Suprapubic skin (tissue), 4 donors: Measurements from ENCODE around the gene GALK2. TPM values are rescaled to one million over a fixed set of nuclear protein-coding genes. Genes with fewer than 3 reads are reported as not detected.

Source experiments
- DNase-seq, 2 donors: peaks; one replicate each; pipeline ENCODE4 v3.0.0-alpha.2; 2019; ENCODE audit warnings: low spot score in 2 of 2
- H3K27ac ChIP-seq: fragments of 200-600 bp; sonication (generic); one replicate; pipeline ENCODE4 v1.5.1; 2019
- H3K27me3 ChIP-seq: fragments of 200-600 bp; sonication (generic); one replicate; pipeline ENCODE4 v1.5.1; 2019
- H3K36me3 ChIP-seq: fragments of 200-600 bp; sonication (generic); one replicate; pipeline ENCODE4 v1.5.1; 2019
- H3K4me1 ChIP-seq: fragments of 200-600 bp; sonication (generic); one replicate; pipeline ENCODE4 v1.5.1; 2019
- H3K4me3 ChIP-seq: fragments of 200-600 bp; sonication (generic); one replicate; pipeline ENCODE4 v1.5.1; 2019; ENCODE audit warnings: mild to moderate bottlenecking
- H3K9me3 ChIP-seq: fragments of 200-600 bp; sonication (generic); one replicate; pipeline ENCODE4 v1.5.1; 2019
- CTCF ChIP-seq, 2 donors: fragments of 200-600 bp in 1 of 2; fragments of 450-650 bp in 1 of 2; sonication (generic) in 1 of 2; IDR thresholded peaks; one replicate each; pipeline ENCODE4 v1.5.1; 2016 to 2019; ENCODE audit warnings: antibody characterized with exemption in 2 of 2, mild to moderate bottlenecking in 1 of 2, moderate library complexity in 1 of 2
- EP300 ChIP-seq: sonication (generic); formaldehyde crosslinking; IDR thresholded peaks from one replicate; pipeline ENCODE4 v1.6.1; 2017; ENCODE audit warnings: antibody characterized with exemption
- POLR2A ChIP-seq, 2 donors: fragments of 450-650 bp; IDR thresholded peaks; one replicate each; pipeline ENCODE4 v1.6.1; 2017; ENCODE audit warnings: antibody characterized with exemption in 2 of 2, mild to moderate bottlenecking in 2 of 2, moderate library complexity in 2 of 2
- POLR2AphosphoS5 ChIP-seq, 3 donors: sonication (generic); formaldehyde crosslinking; IDR thresholded peaks; one replicate each; pipeline ENCODE4 v1.6.1; 2017; ENCODE audit warnings: antibody characterized with exemption in 3 of 3
- WGBS: methylation state at CpG from one replicate; pipeline ENCODE4 v1.1.5; 2018; 5-methylcytosine and 5-hydroxymethylcytosine counted together
- total RNA-seq, 4 donors: library from RNA; depleted of rRNA; stranded (reverse); fragments of >200 nt; gene quantifications; one replicate each; pipeline ENCODE4 v1.1.0, GENCODE V29; 2016

Gene GALK2
- total RNA-seq, 4 donors from 2014 or later = 23.3 to 35.2 (median 33.8) TPM

DNA sequence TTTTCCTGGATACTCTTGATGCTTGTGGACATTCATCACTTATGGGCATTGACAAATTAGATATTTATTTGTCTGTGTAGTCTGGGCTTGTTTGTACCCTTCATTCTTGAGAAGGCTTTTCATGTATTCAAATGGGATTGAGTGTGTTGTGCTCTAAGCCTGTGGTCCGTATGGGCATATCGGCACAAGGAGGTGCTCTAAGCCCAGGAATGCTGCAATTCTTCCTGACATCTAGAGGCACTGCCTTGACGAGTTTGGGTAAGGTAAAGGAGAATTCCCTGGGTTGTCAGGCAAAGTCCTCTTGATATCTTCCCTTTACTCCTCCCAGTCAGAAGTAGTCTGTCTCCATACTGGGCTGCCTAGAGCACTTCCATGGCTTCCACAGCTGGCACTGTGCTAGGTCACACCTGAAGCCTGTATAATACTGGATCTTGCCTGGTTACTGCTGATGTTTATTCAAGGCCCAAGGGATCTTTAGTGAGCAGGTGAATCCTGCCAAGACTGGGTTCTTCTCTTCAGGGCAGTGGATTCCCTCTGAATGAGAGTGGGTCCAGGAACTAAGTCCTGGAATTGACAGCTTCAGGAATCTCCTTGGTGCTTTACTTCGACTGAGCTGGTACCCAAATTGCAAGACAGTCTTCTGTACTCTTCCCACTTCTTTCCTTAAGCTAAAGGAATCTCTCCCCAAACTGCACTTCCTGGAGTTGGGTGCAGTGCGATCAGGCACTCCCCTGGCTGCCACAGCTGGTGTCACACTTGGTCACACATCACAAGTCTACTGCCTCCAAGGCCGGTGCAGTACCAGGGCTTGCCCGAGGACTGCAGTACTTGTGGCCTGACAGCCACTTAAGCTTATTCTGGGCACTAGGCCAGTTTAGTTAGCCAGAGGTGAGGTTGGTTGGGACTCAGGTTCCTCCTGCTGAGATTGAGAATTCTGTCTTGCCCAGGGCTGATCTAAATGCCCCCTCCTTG is 46.0 kb downstream of the GALK2 start:
- Histone ChIP-seq H3K27me3 (no peaks in the 10 kb centered on the region), H3K4me1 (no peaks in the 10 kb centered on the region), H3K9me3 (no peaks in the 10 kb centered on the region), H3K36me3 (peaks cover 13% of the 10 kb centered on the region), H3K27ac (no peak overlapping the region), H3K4me3 (no peak overlapping the region)
- no peak for DNase-seq
- WGBS = 82% methylated on average over 7 of the region's 7 CpGs
- no peak for TF ChIP-seq POLR2A (IDR thresholded peaks at IDR 0.05)
- peak in 1 of 2 donors; percentile 6 for TF ChIP-seq CTCF (IDR thresholded peaks at IDR 0.05)

DNA sequence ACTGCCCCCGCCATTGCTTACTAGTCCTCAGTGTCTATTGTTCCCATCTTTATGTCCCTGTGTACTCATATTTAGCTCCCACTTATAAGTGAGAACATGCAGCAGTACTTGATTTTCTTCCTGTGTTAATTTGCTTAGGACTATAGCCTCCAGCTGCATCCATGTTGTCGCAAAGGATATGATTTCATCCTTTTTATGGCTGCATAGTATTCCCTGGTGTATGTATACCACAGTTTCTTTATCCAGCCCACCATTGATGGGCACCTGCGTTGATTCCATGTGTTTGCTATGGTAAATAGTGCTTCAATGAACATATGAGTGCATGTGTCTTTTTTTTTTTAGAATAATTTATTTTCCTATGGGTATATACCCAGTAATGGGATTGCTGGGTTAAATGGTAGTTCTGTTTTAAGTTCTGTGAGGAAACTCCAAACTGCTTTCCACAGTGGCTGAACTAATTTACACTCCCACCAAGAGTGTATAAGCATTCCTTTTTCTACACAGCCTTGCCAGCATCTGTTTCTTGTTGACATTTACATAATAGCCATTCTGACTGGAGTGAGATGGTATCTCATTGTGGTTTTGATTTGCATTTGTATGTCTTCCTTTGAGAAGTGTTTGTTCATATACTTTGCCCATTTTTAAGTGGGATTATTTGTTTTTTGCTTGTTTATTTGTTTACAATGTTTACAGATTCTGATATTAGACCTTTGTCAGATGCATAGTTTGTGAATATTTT is 53.7 kb downstream of the GALK2 start:
- Histone ChIP-seq H3K27me3 (no peaks in the 10 kb centered on the region), H3K36me3 (peaks cover 22% of the 10 kb centered on the region), H3K4me3 (no peak overlapping the region), H3K27ac (no peak overlapping the region), H3K9me3 (peaks cover 15% of the 10 kb centered on the region), H3K4me1 (peaks cover 2% of the 10 kb centered on the region)
- TF ChIP-seq CTCF (IDR thresholded peaks at IDR 0.05) (no peak), POLR2A (IDR thresholded peaks at IDR 0.05) (no peak), EP300 (no peak), POLR2AphosphoS5 (IDR thresholded peaks at IDR 0.05) (no peak)
- 67% methylated on average over 3 of the region's 3 CpGs for WGBS
- no peak for DNase-seq

DNA sequence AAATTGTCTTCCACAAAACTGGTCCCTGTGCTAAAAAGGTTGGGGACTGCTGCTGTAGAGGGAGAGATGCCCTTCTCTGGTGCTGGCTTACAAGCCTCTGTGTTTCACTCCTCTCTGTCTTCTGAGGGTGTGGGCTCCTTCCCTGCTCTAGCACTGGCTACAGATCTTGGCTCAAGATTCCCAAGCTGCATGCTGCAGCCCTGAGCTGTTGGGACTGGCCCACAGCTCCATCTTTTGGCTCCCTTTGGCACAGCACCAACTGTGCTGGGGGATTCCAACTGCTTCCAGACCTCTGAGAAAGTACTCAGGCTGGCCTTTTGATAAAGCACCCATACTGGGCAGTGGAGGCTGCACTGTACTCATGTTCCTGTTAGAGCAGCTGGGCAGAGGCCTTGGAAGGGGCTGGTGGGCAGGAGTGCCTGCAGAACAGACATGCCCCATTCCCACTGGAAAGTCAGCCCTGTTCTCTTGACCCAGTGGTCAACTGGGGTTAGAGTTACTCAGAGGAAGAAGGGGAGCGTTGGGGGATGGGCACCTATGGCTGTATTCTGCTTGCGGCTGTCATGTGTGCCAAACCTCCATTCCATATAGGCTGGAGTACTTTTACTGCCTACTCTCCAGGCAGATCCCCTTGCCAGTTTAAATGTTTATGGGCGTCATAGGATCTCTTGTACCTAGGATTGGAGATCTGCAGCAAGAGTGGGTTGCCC is 55.7 kb downstream of the GALK2 start:
- H3K27ac ChIP-seq = no peak overlapping the region
- no peak for DNase-seq
- peaks cover 13% of the 10 kb centered on the region for H3K36me3 ChIP-seq
- no peaks in the 10 kb centered on the region for H3K27me3 ChIP-seq
- peaks cover 15% of the 10 kb centered on the region for H3K9me3 ChIP-seq
- 96% methylated on average over 3 of the region's 3 CpGs for whole genome bisulfite sequencing
- peaks cover 2% of the 10 kb centered on the region for H3K4me1 ChIP-seq
- no peak overlapping the region for H3K4me3 ChIP-seq
- TF ChIP-seq EP300 (no peak), POLR2A (IDR thresholded peaks at IDR 0.05) (no peak), CTCF (IDR thresholded peaks at IDR 0.05) (no peak), POLR2AphosphoS5 (IDR thresholded peaks at IDR 0.05) (no peak)

GRCh38 chr15:49227602-49228001 is 57.6 kb downstream of the GALK2 start:
- Histone ChIP-seq H3K27ac (no peak overlapping the region), H3K4me3 (no peak overlapping the region), H3K4me1 (peaks cover 2% of the 10 kb centered on the region), H3K27me3 (no peaks in the 10 kb centered on the region), H3K9me3 (peaks cover 9% of the 10 kb centered on the region), H3K36me3 (peaks cover 18% of the 10 kb centered on the region)
- no peak for TF ChIP-seq EP300
- no peak for TF ChIP-seq POLR2A (IDR thresholded peaks at IDR 0.05)
- TF ChIP-seq CTCF (IDR thresholded peaks at IDR 0.05) = no peak
- TF ChIP-seq POLR2AphosphoS5 (IDR thresholded peaks at IDR 0.05) = no peak
- no peak for DNase-seq
